GM18909 (cell line): ENCODE results near the gene ZBTB40.

Source experiments
- ATAC-seq: cut with Tn5 transposase; IDR thresholded peaks from one replicate; pipeline ENCODE4 v1.9.1; 2021; ENCODE audit warnings: mild to moderate bottlenecking; ENCODE audit not compliant: unreplicated experiment, poor library complexity

ZBTB40 gene

GRCh38 chr1:22451702-22452480 lies at the start of gene ZBTB40:
ZBTB40 (plus strand) TSS chr1:22451851; CDS start chr1:22489949, 38,098 bp downstream.
- peak; percentile 77 for ATAC-seq

GRCh38 chr1:22402356-22403053 lies 49.1 kb upstream of the ZBTB40 start:
- no peak for ATAC-seq

- ATAC-seq = no peak
Measured at GRCh38 chr1:22404486-22404885, 47.2 kb upstream of the ZBTB40 start.

DNA sequence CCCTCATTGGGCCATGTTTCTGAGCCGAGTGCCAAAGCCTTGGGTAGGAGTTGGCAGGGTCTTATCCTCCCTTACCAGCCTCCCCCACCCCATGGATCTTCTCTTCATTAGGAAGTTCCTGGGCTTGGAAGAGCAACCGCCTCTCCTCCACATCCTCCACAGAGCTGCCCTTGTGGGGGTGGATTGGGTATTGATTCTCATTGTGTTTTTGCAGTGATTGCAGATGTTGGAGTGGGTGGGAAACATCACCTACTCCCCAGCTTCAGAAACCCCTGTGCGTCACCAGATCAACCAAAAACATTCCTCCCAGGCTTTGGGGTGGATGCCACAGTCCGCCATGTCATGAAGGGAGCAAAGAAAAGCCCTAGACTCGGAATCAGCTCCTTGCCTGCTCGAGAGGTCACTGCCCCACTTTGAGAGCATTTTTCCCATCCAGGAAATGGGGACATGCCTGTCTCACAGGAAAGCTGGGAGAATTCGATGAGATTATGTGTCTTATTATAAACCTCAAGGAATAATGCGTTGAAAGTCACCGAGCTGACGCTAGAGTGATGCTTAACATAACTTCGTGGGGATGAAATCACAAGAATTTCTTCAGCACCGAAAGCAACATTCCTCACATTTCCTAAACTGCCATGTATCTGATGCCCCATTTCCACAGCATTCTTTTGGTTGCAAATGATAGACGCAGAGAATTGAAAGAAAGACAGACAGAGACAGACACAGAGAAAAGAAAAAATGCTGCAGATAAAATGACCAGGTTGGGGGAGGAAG lies 44.7 kb upstream of the ZBTB40 start:
- ATAC-seq = no peak

GRCh38 chr1:22408230-22408629 lies 43.4 kb upstream of the ZBTB40 start:
- ATAC-seq = no peak

GRCh38 chr1:22410401-22410800 lies 41.2 kb upstream of the ZBTB40 start:
- no peak for ATAC-seq

DNA sequence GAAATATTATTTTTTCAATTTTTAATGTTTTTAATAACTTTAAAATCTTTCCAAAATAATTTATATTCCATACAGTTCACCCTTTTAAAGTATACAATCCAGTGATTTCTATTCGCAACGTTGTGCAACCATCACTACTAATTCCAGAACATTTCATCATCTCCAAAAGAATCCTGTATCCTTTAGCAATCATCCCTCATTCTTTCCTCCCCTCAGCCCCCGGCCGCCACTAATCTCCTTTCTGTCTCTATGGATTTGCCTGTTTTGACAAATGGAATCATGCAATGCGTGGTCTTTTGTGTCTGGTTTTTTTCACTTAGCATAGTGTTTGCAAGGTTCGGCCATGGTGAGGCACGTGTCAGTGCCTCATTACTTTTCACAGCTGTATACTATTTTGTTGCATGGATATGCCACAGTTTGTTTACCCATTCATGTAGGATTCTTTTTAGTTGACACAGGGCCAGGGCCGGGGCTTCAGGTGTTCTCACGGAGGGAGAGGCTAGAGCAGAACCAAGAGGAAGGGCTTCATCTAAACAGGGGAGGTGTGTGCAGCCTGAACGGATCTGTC lies 40.6 kb upstream of the ZBTB40 start:
- ATAC-seq = no peak

DNA sequence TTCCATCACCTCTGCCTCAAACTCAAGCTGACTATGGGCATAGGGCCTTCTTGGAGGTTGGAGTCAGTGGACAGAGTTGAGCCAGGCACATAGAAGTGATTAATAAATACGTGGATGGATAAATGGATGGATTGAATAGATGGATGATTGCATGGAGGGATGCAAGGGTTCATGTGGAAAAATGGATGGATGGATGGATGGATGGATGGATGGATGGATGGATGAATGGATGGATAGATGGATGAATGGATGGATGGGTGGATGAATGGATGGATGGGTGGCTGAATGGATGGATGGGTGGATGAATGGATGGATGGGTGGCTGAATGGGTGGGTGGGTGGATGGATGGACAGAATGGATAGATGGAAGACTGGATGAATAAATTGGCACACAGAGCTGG lies 40.1 kb upstream of the ZBTB40 start:
- no peak for ATAC-seq

- ATAC-seq = no peak
Measured at GRCh38 chr1:22412932-22413727, 38.5 kb upstream of the ZBTB40 start.

DNA sequence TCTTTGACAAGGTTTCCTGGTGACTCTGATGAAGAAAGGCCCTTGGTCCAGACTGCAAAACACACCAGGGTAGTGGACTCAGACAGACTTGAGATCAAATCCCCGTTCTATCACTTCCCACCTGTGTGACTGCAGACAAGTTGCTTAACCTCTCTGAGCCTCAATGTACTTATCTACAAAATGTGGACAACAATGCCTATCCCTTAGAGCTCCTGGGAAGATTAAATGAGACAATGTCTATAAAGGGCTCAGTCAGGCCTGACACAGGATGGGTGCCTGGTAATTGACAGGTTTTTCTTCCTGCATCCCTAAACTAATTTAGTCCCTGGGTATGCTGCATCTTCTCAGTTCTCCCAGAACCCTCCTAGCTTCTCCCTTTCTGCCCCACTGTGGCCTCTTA lies 37.9 kb upstream of the ZBTB40 start:
- ATAC-seq = no peak

GRCh38 chr1:22414244-22414751 lies 37.4 kb upstream of the ZBTB40 start:
- ATAC-seq = no peak

GRCh38 chr1:22415489-22415888 lies 36.2 kb upstream of the ZBTB40 start:
- no peak for ATAC-seq

GRCh38 chr1:22416555-22417454 lies 34.8 kb upstream of the ZBTB40 start:
- ATAC-seq = no peak

DNA sequence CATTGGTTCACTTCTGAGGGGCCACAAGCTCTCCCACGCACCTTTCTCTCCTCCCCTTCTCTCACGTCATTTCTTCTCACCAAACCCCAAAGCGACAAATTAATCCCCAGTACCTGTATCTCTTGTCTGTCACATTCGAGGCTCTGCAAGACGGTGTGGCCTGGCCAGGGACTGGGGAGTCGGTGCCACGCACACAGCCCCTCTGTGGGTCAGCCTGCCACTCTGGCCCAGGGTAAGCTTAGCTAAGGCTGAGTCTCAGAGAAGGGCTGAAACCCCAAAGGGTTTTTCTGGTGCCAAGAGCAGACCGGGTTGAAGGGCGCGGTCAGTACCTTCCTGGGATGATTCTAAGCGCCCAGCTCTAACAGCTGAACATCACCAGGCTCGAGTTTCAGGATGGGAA lies 34.2 kb upstream of the ZBTB40 start:
- ATAC-seq = no peak

DNA sequence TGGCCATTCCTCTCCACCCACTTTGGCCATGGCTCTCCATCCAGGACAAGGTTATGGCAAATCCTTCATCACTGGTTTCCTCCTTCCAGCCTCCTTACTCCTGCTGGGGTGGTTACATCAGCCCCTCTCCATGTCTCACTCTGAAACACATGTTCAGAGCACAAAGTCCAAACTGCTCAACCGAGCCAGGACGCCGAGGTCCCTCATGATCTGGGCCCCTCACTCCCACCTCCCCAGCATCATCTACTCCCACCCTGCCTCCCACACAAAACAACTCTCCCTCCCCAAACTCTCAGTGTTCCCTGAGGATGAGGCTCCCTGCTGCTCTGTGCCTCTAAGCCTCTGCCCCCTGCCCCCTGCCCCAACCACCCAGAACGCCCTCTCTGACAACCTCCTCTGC lies 33.3 kb upstream of the ZBTB40 start:
- ATAC-seq = no peak

DNA sequence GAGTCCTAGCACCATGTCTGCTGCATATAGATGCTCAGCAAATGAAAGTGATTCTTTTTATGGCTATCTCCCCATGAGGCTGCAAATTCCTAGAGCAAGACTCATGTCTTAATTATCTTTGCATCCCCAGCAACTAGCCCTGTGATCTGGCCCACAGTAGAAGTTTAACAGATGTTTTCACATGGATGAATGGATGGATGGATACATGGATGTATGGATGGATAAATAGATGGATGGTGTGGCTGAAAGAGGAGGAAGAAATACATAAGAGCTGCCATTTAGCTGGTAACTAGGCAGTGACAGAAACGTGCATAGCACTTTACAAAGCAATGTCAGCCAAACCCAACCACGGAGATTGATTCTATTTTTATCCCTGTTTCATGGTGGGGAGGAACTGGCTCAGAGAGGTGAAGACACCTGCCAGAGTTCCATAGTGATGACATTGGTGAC lies 32.7 kb upstream of the ZBTB40 start:
- no peak for ATAC-seq

DNA sequence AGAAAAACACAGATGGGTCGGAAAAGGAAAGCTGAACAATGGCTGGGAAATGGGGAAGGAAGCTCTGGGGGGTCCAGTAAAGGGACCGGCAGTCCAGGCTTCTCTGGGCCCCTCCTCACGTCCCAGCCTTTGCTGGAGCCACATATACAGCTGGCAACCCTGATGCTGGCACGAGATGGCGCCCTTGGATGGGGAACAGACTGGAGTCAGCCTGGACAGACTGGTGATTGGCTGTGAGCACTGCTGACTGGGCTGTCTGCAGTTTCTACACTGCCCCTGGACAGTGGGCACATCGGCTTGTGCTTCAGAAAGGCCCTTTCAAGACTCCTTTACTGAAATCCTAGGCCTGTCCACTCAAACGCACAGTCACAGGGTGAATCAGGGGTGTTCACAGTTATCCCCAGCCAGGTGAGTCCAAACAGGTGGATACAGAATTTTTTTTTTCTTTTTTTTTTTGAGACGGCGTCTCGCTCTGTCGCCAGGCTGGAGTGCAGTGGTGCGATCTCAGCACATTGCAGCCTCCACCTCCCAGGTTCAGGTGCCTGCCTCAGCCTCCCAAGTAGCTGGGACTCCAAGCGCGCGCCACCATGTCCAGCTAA lies 31.1 kb upstream of the ZBTB40 start:
- no peak for ATAC-seq

GRCh38 chr1:22426781-22427180 lies 24.9 kb upstream of the ZBTB40 start:
- no peak for ATAC-seq
